DMS53 treated with DMSO at 0.1 percent for 48 hours (cell line): ENCODE measurements around the gene FLG.
"Not testable (repeated sequence)": the region's sequence is repeated elsewhere in the genome, so short reads cannot be mapped to it uniquely, and the experiment has no call there.

Experiments used
- DNase-seq: peaks from one replicate; lab custom pipeline; 2025; ENCODE audit not compliant: unreplicated experiment; lab: John Stamatoyannopoulos, UW

Gene FLG

GRCh38 chr1:152303139-152303872 lies 21.7 kb downstream of the FLG start:
- DNase-seq, result not testable (repeated sequence)

- not testable (repeated sequence) for DNase-seq
Observed at GRCh38 chr1:152256394-152256793, 68.6 kb downstream of the FLG start.
